IPS-18c (cell line): ENCODE measurements around the gene KLHL2.
"Not testable (repeated sequence)": the region's sequence is repeated elsewhere in the genome, so short reads cannot be mapped to it uniquely, and the experiment has no call there.

ENCODE experiments used
- H3K4me3 ChIP-seq: 2 replicates; pipeline ENCODE4 v1.7.0; 2013; ENCODE audit warnings: low read depth, mild to moderate bottlenecking, low read length, moderate library complexity; ENCODE audit not compliant: insufficient read depth
- H3K9me3 ChIP-seq: one replicate; pipeline ENCODE4 v1.6.1; 2013; ENCODE audit warnings: mild to moderate bottlenecking, low read length, moderate library complexity; ENCODE audit not compliant: control insufficient read depth, insufficient read depth

Gene KLHL2

GRCh38 chr4:165215761-165216487 lies 8.6 kb downstream of the KLHL2 start:
- not testable (repeated sequence) for H3K4me3 ChIP-seq, H3K9me3 ChIP-seq

- no peaks in the 10 kb centered on the region for H3K9me3 ChIP-seq
Observed at GRCh38 chr4:165217325-165217724, 10.0 kb downstream of the KLHL2 start.

DNA sequence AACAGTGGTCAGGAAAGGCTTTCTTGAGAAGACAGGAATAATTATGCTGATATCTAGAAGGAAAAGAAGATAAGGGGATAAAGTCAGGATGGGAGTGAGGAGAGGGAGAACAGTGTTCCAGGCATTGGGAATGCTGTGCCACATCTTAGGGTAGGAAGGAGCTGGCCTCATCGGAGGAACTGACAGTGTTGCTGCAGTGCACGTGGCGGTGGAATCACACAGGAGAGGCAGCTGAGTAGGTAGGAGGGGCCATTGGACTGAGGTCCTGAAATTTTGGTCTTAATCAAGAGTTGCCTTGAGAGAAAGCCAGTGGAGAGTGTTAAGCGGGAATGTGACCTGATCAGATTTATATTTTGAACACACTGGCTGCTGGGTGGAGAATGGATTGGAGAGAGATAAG lies 13.9 kb downstream of the KLHL2 start:
- H3K4me3 ChIP-seq, H3K9me3 ChIP-seq: not testable (repeated sequence)

More at GRCh38 chr4:165217325-165217724, 10.0 kb downstream of the KLHL2 start:
- no peak overlapping the region for H3K4me3 ChIP-seq

DNA sequence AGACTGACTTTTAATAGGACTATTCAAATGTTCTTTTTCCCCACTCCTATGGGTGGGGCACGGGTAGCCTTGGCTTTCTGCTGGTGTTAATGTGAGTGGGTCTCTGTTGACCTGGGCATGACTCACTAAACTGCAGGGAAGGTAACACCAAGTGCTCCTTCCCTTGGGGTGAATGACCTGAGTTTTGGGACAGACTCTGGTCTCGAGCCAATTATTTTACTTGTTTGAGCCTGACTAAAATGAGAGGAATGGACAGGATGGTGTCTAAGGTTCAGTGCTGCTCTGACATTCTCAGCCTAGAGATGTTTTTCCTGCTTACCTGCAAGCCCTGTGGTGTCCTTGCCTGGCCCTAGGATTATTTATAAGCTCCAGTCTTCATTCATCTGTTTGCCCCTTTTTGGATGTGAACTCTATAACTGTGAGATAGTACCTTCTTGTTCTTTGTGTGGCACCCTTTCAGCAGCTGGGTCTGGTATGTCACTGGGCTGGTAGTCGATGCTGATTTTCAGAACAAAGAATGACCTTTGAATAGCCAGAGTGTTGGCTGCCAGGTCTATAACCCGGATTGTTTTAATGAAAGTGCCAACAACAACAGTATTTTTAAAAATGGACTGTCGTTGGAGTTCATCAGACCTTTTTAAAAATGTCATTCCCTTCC lies 14.8 kb downstream of the KLHL2 start:
- not testable (repeated sequence) for H3K4me3 ChIP-seq

GRCh38 chr4:165222651-165222994 lies 15.3 kb downstream of the KLHL2 start:
- Histone ChIP-seq H3K9me3 (no peaks in the 10 kb centered on the region), H3K4me3 (no peak overlapping the region)

More for the DNA sequence above, 14.8 kb downstream of the KLHL2 start:
- H3K9me3 ChIP-seq: not testable (repeated sequence)

DNA sequence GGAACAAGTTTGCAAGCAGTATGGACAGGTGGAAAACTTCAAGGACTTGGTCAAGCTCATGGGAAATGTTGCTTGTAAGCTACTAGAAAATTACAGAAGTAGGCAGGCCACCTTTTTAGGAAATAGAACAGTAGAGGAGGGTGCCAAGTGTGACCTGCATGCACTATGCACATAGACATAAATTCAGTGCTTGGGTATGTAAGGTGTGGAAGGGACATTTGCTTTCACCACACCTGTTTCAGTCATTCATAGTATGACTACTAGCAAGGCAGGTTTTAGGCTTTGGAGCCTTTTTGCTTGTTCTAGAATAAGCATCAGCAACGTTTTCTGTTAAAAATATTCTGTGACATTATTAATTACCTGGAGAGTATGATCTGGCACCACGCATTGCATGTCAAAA lies 20.0 kb downstream of the KLHL2 start:
- not testable (repeated sequence) for H3K9me3 ChIP-seq, H3K4me3 ChIP-seq

DNA sequence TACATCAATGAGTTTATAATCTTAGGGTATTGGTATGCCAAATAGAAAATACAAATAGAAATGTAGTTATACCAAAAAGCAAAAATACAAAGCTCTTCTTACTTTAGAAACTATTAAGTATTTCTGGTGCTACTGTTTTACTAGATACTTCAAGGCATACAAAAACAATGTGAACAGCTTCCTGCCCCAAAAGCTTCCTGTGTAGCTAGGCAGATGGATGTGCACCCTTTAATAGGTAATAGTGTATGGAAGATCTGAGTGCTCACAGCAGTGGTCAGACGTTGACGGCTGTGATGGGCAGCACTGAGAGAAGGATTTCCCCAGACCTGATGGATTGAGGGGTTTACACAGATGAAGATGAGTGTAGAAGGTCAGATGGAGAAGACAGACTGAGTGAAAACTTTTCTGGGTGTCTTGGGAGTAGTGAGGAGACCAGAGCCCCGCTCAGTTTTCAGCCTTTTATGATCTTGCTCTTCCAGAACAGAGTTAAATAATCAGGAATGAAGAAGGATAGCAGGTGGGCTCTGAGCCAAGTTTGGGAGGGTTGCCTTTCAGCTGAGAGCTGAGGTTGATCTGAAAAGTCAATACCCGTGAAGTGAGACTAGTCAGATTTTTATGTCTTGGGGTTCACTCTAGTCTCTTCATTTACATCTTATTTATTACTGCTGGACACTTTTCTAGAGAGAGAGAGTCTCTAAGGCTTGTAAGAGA lies 22.3 kb downstream of the KLHL2 start:
- not testable (repeated sequence) for H3K4me3 ChIP-seq, H3K9me3 ChIP-seq

GRCh38 chr4:165232623-165233433 lies 25.5 kb downstream of the KLHL2 start:
- H3K4me3 ChIP-seq, H3K9me3 ChIP-seq: not testable (repeated sequence)

GRCh38 chr4:165234766-165235165 lies 27.4 kb downstream of the KLHL2 start:
- no peak overlapping the region for H3K4me3 ChIP-seq
- no peaks in the 10 kb centered on the region for H3K9me3 ChIP-seq

- H3K9me3 ChIP-seq, H3K4me3 ChIP-seq: not testable (repeated sequence)
Observed at GRCh38 chr4:165236852-165237251, 29.5 kb downstream of the KLHL2 start.

- H3K4me3 ChIP-seq, H3K9me3 ChIP-seq: not testable (repeated sequence)
Observed at GRCh38 chr4:165238041-165238640, 30.8 kb downstream of the KLHL2 start.

GRCh38 chr4:165240761-165241160 lies 33.4 kb downstream of the KLHL2 start:
- not testable (repeated sequence) for H3K9me3 ChIP-seq, H3K4me3 ChIP-seq

DNA sequence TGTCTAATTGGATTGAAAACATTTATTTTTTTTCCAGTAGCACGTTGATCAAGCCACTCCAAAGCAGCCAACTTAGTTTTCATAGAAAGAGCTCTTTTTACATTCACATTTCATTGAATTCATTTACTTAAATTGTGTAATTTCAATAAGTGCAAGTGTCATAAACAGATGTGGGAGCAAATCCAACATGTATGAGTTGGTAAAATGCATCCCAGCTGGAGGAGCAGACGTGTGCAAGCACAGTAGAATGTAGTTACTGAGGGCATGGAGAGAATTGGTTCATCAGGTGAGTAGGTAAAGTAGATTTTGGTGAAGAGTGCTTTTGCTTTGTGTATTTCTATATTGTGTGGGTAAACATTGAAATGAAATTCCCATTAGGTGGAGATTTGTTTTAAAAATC lies 36.8 kb downstream of the KLHL2 start:
- not testable (repeated sequence) for H3K4me3 ChIP-seq, H3K9me3 ChIP-seq

GRCh38 chr4:165244587-165245186 lies 37.3 kb downstream of the KLHL2 start:
- not testable (repeated sequence) for H3K9me3 ChIP-seq, H3K4me3 ChIP-seq

GRCh38 chr4:165248102-165248501 lies 40.7 kb downstream of the KLHL2 start:
- Histone ChIP-seq H3K9me3 (no peaks in the 10 kb centered on the region), H3K4me3 (no peak overlapping the region)

DNA sequence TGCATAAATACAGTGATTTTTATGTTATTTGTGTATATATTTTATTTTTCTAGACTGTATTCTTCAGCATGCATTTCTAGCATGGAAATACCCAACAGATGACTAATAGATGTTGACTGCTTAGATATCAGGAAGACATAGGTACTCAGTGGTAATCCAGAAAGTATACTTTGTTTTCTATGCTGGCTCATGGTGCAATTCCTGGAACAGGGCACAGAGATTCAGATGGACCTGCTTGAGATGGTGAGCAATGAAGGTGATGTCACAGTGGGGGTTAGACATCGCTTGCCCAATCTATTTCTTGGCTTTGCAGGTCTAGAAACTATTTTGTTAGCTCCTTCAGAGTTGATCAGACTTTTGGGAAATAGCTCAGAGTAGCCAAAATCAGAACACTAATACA lies 41.5 kb downstream of the KLHL2 start:
- not testable (repeated sequence) for H3K4me3 ChIP-seq, H3K9me3 ChIP-seq

DNA sequence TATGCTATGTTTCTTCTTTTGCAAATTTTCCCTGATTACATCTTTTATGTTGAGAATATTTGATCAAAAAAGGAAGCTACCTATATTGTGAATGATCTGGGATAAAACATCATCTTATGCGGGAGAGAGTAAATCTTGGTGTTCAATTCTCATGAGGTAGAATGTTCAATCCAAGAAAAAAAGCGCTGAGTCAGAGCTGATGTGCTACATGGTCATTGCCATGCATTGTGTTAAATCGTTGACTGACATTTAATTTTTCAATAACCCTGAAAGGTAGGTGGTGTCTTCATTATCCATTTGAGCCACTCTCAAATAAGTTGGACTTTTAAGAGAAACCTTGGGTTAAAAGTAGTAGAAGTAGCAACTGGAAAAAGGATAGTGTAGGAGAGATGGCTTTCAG lies 47.4 kb downstream of the KLHL2 start:
- H3K9me3 ChIP-seq, H3K4me3 ChIP-seq: not testable (repeated sequence)
